Hepatocyte (in vitro differentiated cells): ENCODE data around the gene PAX5.

Source experiments
- EZH2 ChIP-seq: fragments of 200-600 bp; sonication (generic); IDR thresholded peaks from 2 replicates; pipeline ENCODE4 v1.6.1; 2016; ENCODE audit warnings: antibody characterized with exemption, mild to moderate bottlenecking, borderline replicate concordance
- TF ChIP-seq, protein P1 (sequence below): fragments of 200-600 bp; sonication (generic); IDR thresholded peaks from 2 replicates; pipeline ENCODE4 v1.5.1; 2016; ENCODE audit warnings: antibody characterized with exemption, mild to moderate bottlenecking; ENCODE audit not compliant: poor library complexity

DNA sequence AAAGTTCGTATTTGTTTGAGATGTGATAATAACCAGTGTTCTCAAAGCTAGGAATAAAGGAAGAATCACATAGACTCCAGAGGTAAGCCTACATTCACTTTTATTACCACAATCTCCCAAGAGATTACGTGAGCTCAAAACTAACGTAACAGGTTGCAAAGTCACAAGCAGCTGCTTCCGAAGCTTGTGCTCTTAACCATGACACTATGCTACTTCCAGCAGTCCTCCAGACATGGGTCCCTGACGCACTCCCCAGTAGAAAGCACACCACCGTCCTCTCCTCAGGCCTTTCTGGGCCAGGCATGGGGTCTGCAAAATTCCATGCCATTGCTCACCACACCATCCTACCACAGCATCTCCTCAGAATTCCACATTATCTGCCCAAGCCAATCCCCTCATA is 84.6 kb downstream of the PAX5 start:
- no peak for TF ChIP-seq EZH2
- TF ChIP-seq, protein P1, sequence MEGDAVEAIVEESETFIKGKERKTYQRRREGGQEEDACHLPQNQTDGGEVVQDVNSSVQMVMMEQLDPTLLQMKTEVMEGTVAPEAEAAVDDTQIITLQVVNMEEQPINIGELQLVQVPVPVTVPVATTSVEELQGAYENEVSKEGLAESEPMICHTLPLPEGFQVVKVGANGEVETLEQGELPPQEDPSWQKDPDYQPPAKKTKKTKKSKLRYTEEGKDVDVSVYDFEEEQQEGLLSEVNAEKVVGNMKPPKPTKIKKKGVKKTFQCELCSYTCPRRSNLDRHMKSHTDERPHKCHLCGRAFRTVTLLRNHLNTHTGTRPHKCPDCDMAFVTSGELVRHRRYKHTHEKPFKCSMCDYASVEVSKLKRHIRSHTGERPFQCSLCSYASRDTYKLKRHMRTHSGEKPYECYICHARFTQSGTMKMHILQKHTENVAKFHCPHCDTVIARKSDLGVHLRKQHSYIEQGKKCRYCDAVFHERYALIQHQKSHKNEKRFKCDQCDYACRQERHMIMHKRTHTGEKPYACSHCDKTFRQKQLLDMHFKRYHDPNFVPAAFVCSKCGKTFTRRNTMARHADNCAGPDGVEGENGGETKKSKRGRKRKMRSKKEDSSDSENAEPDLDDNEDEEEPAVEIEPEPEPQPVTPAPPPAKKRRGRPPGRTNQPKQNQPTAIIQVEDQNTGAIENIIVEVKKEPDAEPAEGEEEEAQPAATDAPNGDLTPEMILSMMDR, result no peak
